HG02885 (cell line): ENCODE results near the gene RAB38.

ENCODE experiments used
- ATAC-seq: cut with Tn5 transposase; IDR thresholded peaks from one replicate; pipeline ENCODE4 v1.9.1; 2021; ENCODE audit warnings: mild to moderate bottlenecking; ENCODE audit not compliant: unreplicated experiment, poor library complexity

Gene RAB38

GRCh38 chr11:88174709-88175568 lies at the start of gene RAB38:
Gene RAB38, minus strand, starts transcription at chr11:88175443. Its CDS starts 59 bp downstream, at chr11:88175384.
- ATAC-seq, result peak; percentile 68

GRCh38 chr11:88213406-88213805 lies 38.2 kb upstream of the RAB38 start:
- ATAC-seq, result no peak

- no peak for ATAC-seq
These were observed 37.1 kb upstream of the RAB38 start for GRCh38 chr11:88212300-88212699.

- ATAC-seq, result no peak
These were observed 33.5 kb upstream of the RAB38 start for GRCh38 chr11:88208745-88209144.

GRCh38 chr11:88206751-88207150 lies 31.5 kb upstream of the RAB38 start:
- peak; percentile 63 for ATAC-seq

GRCh38 chr11:88204353-88204752 lies 29.1 kb upstream of the RAB38 start:
- no peak for ATAC-seq

GRCh38 chr11:88203604-88204003 lies 28.4 kb upstream of the RAB38 start:
- no peak for ATAC-seq

- peak; percentile 52 for ATAC-seq
These were observed 27.3 kb upstream of the RAB38 start for GRCh38 chr11:88202498-88202897.

- no peak for ATAC-seq
These were observed 21.1 kb upstream of the RAB38 start for GRCh38 chr11:88196393-88196792.

- ATAC-seq, result no peak
These were observed 20.7 kb upstream of the RAB38 start for GRCh38 chr11:88195908-88196307.

GRCh38 chr11:88194990-88195389 lies 19.7 kb upstream of the RAB38 start:
- ATAC-seq, result peak; percentile 49

GRCh38 chr11:88193278-88193677 lies 18.0 kb upstream of the RAB38 start:
- ATAC-seq, result no peak

GRCh38 chr11:88188932-88189253 lies 13.7 kb upstream of the RAB38 start:
- no peak for ATAC-seq

- no peak for ATAC-seq
These were observed 13.1 kb upstream of the RAB38 start for GRCh38 chr11:88188251-88188931.

- no peak for ATAC-seq
These were observed 8.0 kb upstream of the RAB38 start for GRCh38 chr11:88183233-88183632.

GRCh38 chr11:88181776-88182175 lies 6.5 kb upstream of the RAB38 start:
- ATAC-seq, result no peak

- ATAC-seq, result no peak
These were observed 4.9 kb upstream of the RAB38 start for GRCh38 chr11:88179971-88180629.

GRCh38 chr11:88179141-88179540 lies 3.9 kb upstream of the RAB38 start:
- peak; percentile 75 for ATAC-seq

GRCh38 chr11:88178191-88178590 lies 2.9 kb upstream of the RAB38 start:
- no peak for ATAC-seq

GRCh38 chr11:88175569-88176075 lies 379 bp upstream of the RAB38 start:
- ATAC-seq, result no peak

- no peak for ATAC-seq
These were observed 1.3 kb downstream of the RAB38 start for GRCh38 chr11:88173956-88174355.
